Pons (tissue), 1 donor: ENCODE measurements around the gene ODF4.
"Not testable (repeated sequence)": the region's sequence is repeated elsewhere in the genome, so short reads cannot be mapped to it uniquely, and the experiment has no call there.

Experiments used
- DNase-seq: peaks from one replicate; pipeline ENCODE4 v3.0.0-alpha.2; 2016; ENCODE audit warnings: low spot score

ODF4 gene

GRCh38 chr17:8326511-8327302, 12.9 kb upstream of the ODF4 start:
- no peak for DNase-seq

- no peak for DNase-seq
Measured at GRCh38 chr17:8327303-8327649, 12.4 kb upstream of the ODF4 start.

GRCh38 chr17:8332128-8332527, 7.5 kb upstream of the ODF4 start:
- DNase-seq = no peak

GRCh38 chr17:8332688-8333087, 7.0 kb upstream of the ODF4 start:
- no peak for DNase-seq

- no peak for DNase-seq
Measured at GRCh38 chr17:8333281-8333680, 6.4 kb upstream of the ODF4 start.

- DNase-seq = no peak
Measured at GRCh38 chr17:8337802-8338752, 1.6 kb upstream of the ODF4 start.

- DNase-seq = no peak
Measured at GRCh38 chr17:8338753-8339140, 893 bp upstream of the ODF4 start.

- DNase-seq = no peak
Measured at GRCh38 chr17:8341456-8341855, 1.8 kb downstream of the ODF4 start.

- DNase-seq = no peak
Measured at GRCh38 chr17:8345052-8345690, 5.5 kb downstream of the ODF4 start.

- DNase-seq = no peak
Measured at GRCh38 chr17:8345951-8346665, 6.5 kb downstream of the ODF4 start.

- not testable (repeated sequence) for DNase-seq
Measured at GRCh38 chr17:8347001-8347400, 7.4 kb downstream of the ODF4 start.

- DNase-seq = no peak
Measured at GRCh38 chr17:8350339-8350738, 10.7 kb downstream of the ODF4 start.

GRCh38 chr17:8353736-8354135, 14.1 kb downstream of the ODF4 start:
- DNase-seq = no peak

- no peak for DNase-seq
Measured at GRCh38 chr17:8354236-8354635, 14.6 kb downstream of the ODF4 start.

- no peak for DNase-seq
Measured at GRCh38 chr17:8357910-8358309, 18.3 kb downstream of the ODF4 start.

GRCh38 chr17:8359769-8360168, 20.1 kb downstream of the ODF4 start:
- DNase-seq = peak; percentile 40

- DNase-seq = no peak
Measured at GRCh38 chr17:8360260-8360659, 20.6 kb downstream of the ODF4 start.

- no peak for DNase-seq
Measured at GRCh38 chr17:8360751-8361150, 21.1 kb downstream of the ODF4 start.

- DNase-seq = no peak
Measured at GRCh38 chr17:8362651-8363332, 23.2 kb downstream of the ODF4 start.

GRCh38 chr17:8365143-8365542, 25.5 kb downstream of the ODF4 start:
- DNase-seq = no peak

GRCh38 chr17:8366231-8366630, 26.6 kb downstream of the ODF4 start:
- DNase-seq = no peak
